ENCODE results near the gene RNF146. TPM values are rescaled to one million over a fixed set of nuclear protein-coding genes. Genes with fewer than 3 reads are reported as not detected.
"Not testable (repeated sequence)": the region's sequence is repeated elsewhere in the genome, so short reads cannot be mapped to it uniquely, and the experiment has no call there.

The RNF146 gene
- total RNA-seq, 3 donors from 2014 or later = 14.5 to 15.8 (median 15.1) TPM

- ATAC-seq (no peak), DNase-seq (no peak)
- H3K36me3 Mint-ChIP-seq (ENCODE audit: insufficient read depth) = peaks cover 5% of the 10 kb centered on the region
- H3K27me3 Mint-ChIP-seq (ENCODE audit: low read depth) = no peaks in the 10 kb centered on the region
- no peaks in the 10 kb centered on the region for H3K9me3 Mint-ChIP-seq
- H3K4me1 Mint-ChIP-seq (ENCODE audit: low read depth) = peaks cover 20% of the 10 kb centered on the region
- H3K4me3 Mint-ChIP-seq = no peak overlapping the region
These were observed 33.0 kb downstream of the RNF146 start for GRCh38 chr6:127299522-127300240.

GRCh38 chr6:127300411-127300810 is 33.7 kb downstream of the RNF146 start:
- ATAC-seq (no peak), DNase-seq (no peak)
- Mint-ChIP-seq H3K27me3 (ENCODE audit: low read depth) (no peaks in the 10 kb centered on the region), H3K36me3 (ENCODE audit: insufficient read depth) (peaks cover 5% of the 10 kb centered on the region), H3K4me3 (no peak overlapping the region), H3K4me1 (ENCODE audit: low read depth) (peaks cover 23% of the 10 kb centered on the region), H3K9me3 (no peaks in the 10 kb centered on the region)

GRCh38 chr6:127301199-127301700 is 34.6 kb downstream of the RNF146 start:
- H3K4me3 Mint-ChIP-seq = no peak overlapping the region
- DNase-seq (no peak), ATAC-seq (peak in 1 of 2 donors; percentile 7)
- H3K9me3 Mint-ChIP-seq = no peaks in the 10 kb centered on the region
- peaks cover 10% of the 10 kb centered on the region for H3K36me3 Mint-ChIP-seq (ENCODE audit: insufficient read depth)
- no peaks in the 10 kb centered on the region for H3K27me3 Mint-ChIP-seq (ENCODE audit: low read depth)
- H3K4me1 Mint-ChIP-seq (ENCODE audit: low read depth) = peaks cover 25% of the 10 kb centered on the region

- Mint-ChIP-seq H3K9me3 (peaks cover 4% of the 10 kb centered on the region), H3K27me3 (ENCODE audit: low read depth) (no peaks in the 10 kb centered on the region), H3K36me3 (ENCODE audit: insufficient read depth) (peaks cover 17% of the 10 kb centered on the region), H3K4me3 (no peak overlapping the region), H3K4me1 (ENCODE audit: low read depth) (peaks cover 32% of the 10 kb centered on the region)
- DNase-seq (peak; percentile 29), ATAC-seq (peak in 1 of 2 donors; percentile 54)
These were observed 36.3 kb downstream of the RNF146 start for GRCh38 chr6:127302728-127303660.

- ATAC-seq (no peak), DNase-seq (no peak)
- H3K9me3 Mint-ChIP-seq = peaks cover 11% of the 10 kb centered on the region
- peaks cover 25% of the 10 kb centered on the region for H3K36me3 Mint-ChIP-seq (ENCODE audit: insufficient read depth)
- H3K4me3 Mint-ChIP-seq = no peak overlapping the region
- no peaks in the 10 kb centered on the region for H3K27me3 Mint-ChIP-seq (ENCODE audit: low read depth)
- H3K4me1 Mint-ChIP-seq (ENCODE audit: low read depth) = peaks cover 37% of the 10 kb centered on the region
These were observed 37.3 kb downstream of the RNF146 start for GRCh38 chr6:127303917-127304316.

- Mint-ChIP-seq H3K27me3 (ENCODE audit: low read depth) (no peaks in the 10 kb centered on the region), H3K4me1 (ENCODE audit: low read depth) (peaks cover 44% of the 10 kb centered on the region)
These were observed 39.1 kb downstream of the RNF146 start for GRCh38 chr6:127305741-127306140.

GRCh38 chr6:127317388-127318128 is 50.9 kb downstream of the RNF146 start:
- DNase-seq = no peak
- no peaks in the 10 kb centered on the region for H3K9me3 Mint-ChIP-seq
- no peak for ATAC-seq
- H3K4me1 Mint-ChIP-seq (ENCODE audit: low read depth) = peaks cover 12% of the 10 kb centered on the region
- peaks cover 25% of the 10 kb centered on the region for H3K36me3 Mint-ChIP-seq (ENCODE audit: insufficient read depth)
- H3K4me3 Mint-ChIP-seq = no peak overlapping the region
- H3K27me3 Mint-ChIP-seq (ENCODE audit: low read depth) = no peaks in the 10 kb centered on the region

More at GRCh38 chr6:127305741-127306140, 39.1 kb downstream of the RNF146 start:
- ATAC-seq (no peak), DNase-seq (no peak)
- no peak overlapping the region for H3K4me3 Mint-ChIP-seq
- H3K36me3 Mint-ChIP-seq (ENCODE audit: insufficient read depth) = peaks cover 39% of the 10 kb centered on the region
- peaks cover 18% of the 10 kb centered on the region for H3K9me3 Mint-ChIP-seq

- Mint-ChIP-seq H3K27me3 (ENCODE audit: low read depth) (no peaks in the 10 kb centered on the region), H3K4me3 (no peak overlapping the region), H3K9me3 (no peaks in the 10 kb centered on the region), H3K36me3 (ENCODE audit: insufficient read depth) (peaks cover 24% of the 10 kb centered on the region), H3K4me1 (ENCODE audit: low read depth) (peaks cover 12% of the 10 kb centered on the region)
- ATAC-seq (no peak), DNase-seq (no peak)
These were observed 53.0 kb downstream of the RNF146 start for GRCh38 chr6:127319686-127320085.

- no peak for DNase-seq
- H3K27me3 Mint-ChIP-seq (ENCODE audit: low read depth) = no peaks in the 10 kb centered on the region
- H3K4me1 Mint-ChIP-seq (ENCODE audit: low read depth) = peaks cover 7% of the 10 kb centered on the region
- H3K4me3 Mint-ChIP-seq = no peak overlapping the region
- no peaks in the 10 kb centered on the region for H3K9me3 Mint-ChIP-seq
- no peak for ATAC-seq
- H3K36me3 Mint-ChIP-seq (ENCODE audit: insufficient read depth) = peaks cover 24% of the 10 kb centered on the region
These were observed 61.5 kb downstream of the RNF146 start for GRCh38 chr6:127328043-127328609.

GRCh38 chr6:127331256-127331655 is 64.6 kb downstream of the RNF146 start:
- not testable (repeated sequence) for H3K4me3 Mint-ChIP-seq; H3K27me3 Mint-ChIP-seq (ENCODE audit: low read depth); DNase-seq; H3K9me3 Mint-ChIP-seq; ATAC-seq
- Mint-ChIP-seq H3K4me1 (ENCODE audit: low read depth) (peaks cover 23% of the 10 kb centered on the region), H3K36me3 (ENCODE audit: insufficient read depth) (peaks cover 20% of the 10 kb centered on the region)

- DNase-seq (no peak), ATAC-seq (no peak)
- H3K9me3 Mint-ChIP-seq = no peaks in the 10 kb centered on the region
- no peak overlapping the region for H3K4me3 Mint-ChIP-seq
- peaks cover 35% of the 10 kb centered on the region for H3K4me1 Mint-ChIP-seq (ENCODE audit: low read depth)
- H3K36me3 Mint-ChIP-seq (ENCODE audit: insufficient read depth) = peaks cover 20% of the 10 kb centered on the region
- H3K27me3 Mint-ChIP-seq (ENCODE audit: low read depth) = no peaks in the 10 kb centered on the region
These were observed 65.8 kb downstream of the RNF146 start for GRCh38 chr6:127332383-127332961.
